Progenitor cell of endocrine pancreas (in vitro differentiated cells): Measurements from ENCODE around the gene HOXC11. TPM values are rescaled to one million over a fixed set of nuclear protein-coding genes. Genes with fewer than 3 reads are reported as not detected.

Source experiments
- DNase-seq: peaks from one replicate; pipeline ENCODE4 v3.0.0; 2021; ENCODE audit warnings: low spot score; ENCODE audit not compliant: unreplicated experiment
- H3K27ac Mint-ChIP-seq: 2 replicates; pipeline ENCODE4 v1.8.0; 2021; ENCODE audit warnings: mild to moderate bottlenecking, moderate library complexity, mixed read lengths
- H3K27me3 Mint-ChIP-seq: 2 replicates; pipeline ENCODE4 v1.8.0; 2021; ENCODE audit warnings: mixed read lengths
- H3K36me3 Mint-ChIP-seq: 2 replicates; pipeline ENCODE4 v1.8.0; 2022; ENCODE audit warnings: mixed read lengths; ENCODE audit not compliant: insufficient read depth
- H3K4me1 Mint-ChIP-seq: 2 replicates; pipeline ENCODE4 v1.8.0; 2021; ENCODE audit warnings: low read depth, mixed read lengths
- H3K4me3 Mint-ChIP-seq: 2 replicates; pipeline ENCODE4 v1.8.0; 2021; ENCODE audit warnings: low read depth, mild to moderate bottlenecking, moderate library complexity, mixed read lengths
- H3K9me3 Mint-ChIP-seq: 2 replicates; pipeline ENCODE4 v1.8.0; 2021; ENCODE audit warnings: low read depth, mixed read lengths
- CTCF ChIP-seq: fragments of 200-600 bp; sonication (generic); IDR thresholded peaks from one replicate; pipeline ENCODE4 v1.5.0; 2021; ENCODE audit warnings: antibody characterized with exemption, mild to moderate bottlenecking; ENCODE audit not compliant: unreplicated experiment
- total RNA-seq: library from RNA; stranded (reverse); gene quantifications from 2 replicates; pipeline ENCODE4 v1.2.1, GENCODE V29; 2021

HOXC11 gene
- total RNA-seq, 1 donor from 2014 or later: not detected

DNA sequence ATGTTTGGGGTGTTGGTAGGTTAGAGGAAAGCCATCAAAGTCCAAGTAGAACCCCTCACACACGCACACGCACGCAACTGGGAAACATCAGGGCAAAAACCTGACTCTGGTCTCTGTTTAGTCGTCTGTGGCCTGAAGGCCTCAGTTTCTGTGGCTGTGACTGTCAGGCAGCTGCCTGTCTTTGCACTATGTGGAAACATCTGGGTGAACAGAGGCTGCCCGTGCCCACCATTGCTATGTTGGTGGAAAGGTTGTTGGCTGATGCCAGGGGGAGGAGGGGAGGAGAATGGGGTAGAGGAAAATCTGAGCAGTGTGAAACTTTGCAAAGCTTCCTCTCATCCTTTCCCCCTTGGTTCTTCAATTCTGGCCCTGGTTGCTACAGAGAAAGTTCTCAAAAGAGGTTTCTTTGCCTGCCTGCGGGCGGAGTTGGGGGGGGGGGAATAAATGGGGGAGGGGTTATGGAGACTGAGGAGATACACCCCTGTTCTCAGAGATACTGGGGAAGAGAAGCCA, 19.5 kb downstream of the HOXC11 start:
- H3K4me1 Mint-ChIP-seq: peaks cover 4% of the 10 kb centered on the region
- H3K27me3 Mint-ChIP-seq: peaks cover 100% of the 10 kb centered on the region
- H3K4me3 Mint-ChIP-seq: no peak overlapping the region
- no peaks in the 10 kb centered on the region for H3K36me3 Mint-ChIP-seq
- H3K9me3 Mint-ChIP-seq: no peaks in the 10 kb centered on the region
- no peak overlapping the region for H3K27ac Mint-ChIP-seq
- TF ChIP-seq CTCF: no peak
- DNase-seq: no peak

- peaks cover 100% of the 10 kb centered on the region for H3K27me3 Mint-ChIP-seq
- no peaks in the 10 kb centered on the region for H3K36me3 Mint-ChIP-seq
These were observed 20.5 kb downstream of the HOXC11 start for GRCh38 chr12:53993162-53994008.

DNA sequence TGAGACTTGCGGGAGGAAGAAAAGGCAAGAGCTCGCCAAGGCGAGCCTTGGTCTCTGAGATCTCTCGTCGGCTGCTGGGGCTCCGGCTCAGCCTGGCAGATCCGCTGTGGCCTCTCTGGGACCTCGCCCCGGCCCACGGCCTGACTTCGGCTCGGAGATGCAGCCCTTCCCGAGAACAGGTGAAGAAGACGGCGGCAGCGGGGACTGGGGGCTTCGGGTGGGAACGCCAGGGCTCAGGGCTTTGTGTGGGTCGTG, 21.0 kb downstream of the HOXC11 start:
- TF ChIP-seq CTCF: no peak
- Mint-ChIP-seq H3K4me1 (peaks cover 4% of the 10 kb centered on the region), H3K4me3 (no peak overlapping the region), H3K36me3 (no peaks in the 10 kb centered on the region), H3K27ac (peak overlapping the region; percentile 45), H3K9me3 (no peaks in the 10 kb centered on the region), H3K27me3 (peaks cover 100% of the 10 kb centered on the region)
- DNase-seq: no peak

More at GRCh38 chr12:53993162-53994008, 20.5 kb downstream of the HOXC11 start:
- H3K9me3 Mint-ChIP-seq: no peaks in the 10 kb centered on the region
- no peak for DNase-seq
- peaks cover 4% of the 10 kb centered on the region for H3K4me1 Mint-ChIP-seq
- H3K4me3 Mint-ChIP-seq: no peak overlapping the region
- H3K27ac Mint-ChIP-seq: no peak overlapping the region
- TF ChIP-seq CTCF: no peak

- TF ChIP-seq CTCF: no peak
- Mint-ChIP-seq H3K4me1 (peaks cover 4% of the 10 kb centered on the region), H3K27ac (peak overlapping the region; percentile 45), H3K4me3 (no peak overlapping the region), H3K27me3 (peaks cover 100% of the 10 kb centered on the region), H3K36me3 (no peaks in the 10 kb centered on the region), H3K9me3 (no peaks in the 10 kb centered on the region)
- DNase-seq: no peak
These were observed 21.5 kb downstream of the HOXC11 start for GRCh38 chr12:53994264-53995001.

DNA sequence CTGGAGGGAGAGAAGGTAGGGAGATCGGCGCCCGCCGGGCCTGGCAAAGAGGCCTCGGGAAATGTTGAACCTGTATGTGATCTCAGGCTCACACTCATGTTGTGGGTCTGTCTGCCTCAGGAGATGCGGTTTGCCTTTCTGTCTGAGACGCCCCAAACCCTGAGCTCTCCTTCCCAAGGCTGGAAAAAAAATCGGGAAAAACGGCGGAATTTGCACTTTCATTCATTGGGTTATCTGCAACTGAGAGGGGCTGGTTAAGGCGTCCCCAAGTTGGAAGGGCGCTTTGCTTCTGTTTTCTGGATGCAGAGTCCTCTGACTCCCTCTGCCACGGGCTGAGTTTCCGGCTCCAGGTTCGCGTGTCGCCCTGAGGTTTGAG, 22.1 kb downstream of the HOXC11 start:
- peaks cover 100% of the 10 kb centered on the region for H3K27me3 Mint-ChIP-seq

More for the DNA sequence above, 22.1 kb downstream of the HOXC11 start:
- Mint-ChIP-seq H3K4me3 (no peak overlapping the region), H3K4me1 (peaks cover 4% of the 10 kb centered on the region), H3K27ac (no peak overlapping the region), H3K36me3 (no peaks in the 10 kb centered on the region), H3K9me3 (no peaks in the 10 kb centered on the region)
- no peak for TF ChIP-seq CTCF
- DNase-seq: no peak
